ENCODE data around the gene MPZL3.

DNA sequence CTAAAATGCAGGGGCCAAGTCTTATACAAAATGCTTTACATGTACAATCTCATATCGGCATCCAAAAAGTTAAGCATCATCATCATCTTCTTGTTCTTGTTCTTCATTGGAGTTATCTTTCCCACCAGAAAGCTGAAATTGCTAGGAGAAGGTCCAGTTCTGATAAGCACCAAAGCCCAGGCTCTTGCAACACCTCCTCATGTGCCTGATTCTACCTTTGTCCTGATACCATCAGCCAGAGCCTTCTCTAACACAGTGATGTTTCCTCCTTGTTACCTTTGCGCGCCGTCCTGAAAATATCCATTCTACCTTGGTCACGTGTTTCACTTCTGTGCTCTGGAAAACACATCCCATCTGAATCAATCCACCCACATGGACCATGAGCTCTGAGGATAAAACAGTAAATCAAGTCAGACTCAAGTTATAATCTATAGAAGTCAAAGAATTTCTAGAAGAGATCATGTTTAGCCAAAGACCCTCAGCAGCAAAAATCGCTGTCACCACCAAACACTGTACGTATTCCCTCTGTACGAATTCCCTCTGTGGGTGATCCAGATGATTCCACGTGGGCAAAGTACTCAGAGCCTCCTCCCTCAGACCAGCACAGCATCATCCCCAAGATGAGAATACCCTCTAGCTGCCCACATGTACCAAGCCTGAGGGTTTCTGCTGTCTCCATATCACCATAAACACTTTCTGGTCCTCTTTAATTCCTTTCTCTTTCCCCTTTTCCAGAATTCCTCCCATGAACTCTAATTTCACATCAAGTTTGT, 46.4 kb downstream of the MPZL3 start:
- TF ChIP-seq CTCF (optimal IDR thresholded peaks at IDR 0.05 in 1 of 3, IDR thresholded peaks at IDR 0.05 in 1 of 3, conservative IDR thresholded peaks at IDR 0.05 in 1 of 3; ENCODE audit: extremely low read depth in 1 of 3, insufficient read depth in 2 of 3, low read length in 3 of 3) (no peak), EZH2 (IDR thresholded peaks at IDR 0.05; ENCODE audit: low read length) (no peak)

All from keratinocyte (primary cell).